Fibroblast of skin of scalp (primary cell): ENCODE measurements around the gene MAP2K7.

Experiments
- DNase-seq: peaks from one replicate; pipeline ENCODE4 v3.0.0-alpha.2; 2013

The MAP2K7 gene

GRCh38 chr19:7867092-7867844 lies 36.4 kb upstream of the MAP2K7 start:
- DNase-seq: no peak

- no peak for DNase-seq
These were observed 35.4 kb upstream of the MAP2K7 start for GRCh38 chr19:7868326-7868670.

DNA sequence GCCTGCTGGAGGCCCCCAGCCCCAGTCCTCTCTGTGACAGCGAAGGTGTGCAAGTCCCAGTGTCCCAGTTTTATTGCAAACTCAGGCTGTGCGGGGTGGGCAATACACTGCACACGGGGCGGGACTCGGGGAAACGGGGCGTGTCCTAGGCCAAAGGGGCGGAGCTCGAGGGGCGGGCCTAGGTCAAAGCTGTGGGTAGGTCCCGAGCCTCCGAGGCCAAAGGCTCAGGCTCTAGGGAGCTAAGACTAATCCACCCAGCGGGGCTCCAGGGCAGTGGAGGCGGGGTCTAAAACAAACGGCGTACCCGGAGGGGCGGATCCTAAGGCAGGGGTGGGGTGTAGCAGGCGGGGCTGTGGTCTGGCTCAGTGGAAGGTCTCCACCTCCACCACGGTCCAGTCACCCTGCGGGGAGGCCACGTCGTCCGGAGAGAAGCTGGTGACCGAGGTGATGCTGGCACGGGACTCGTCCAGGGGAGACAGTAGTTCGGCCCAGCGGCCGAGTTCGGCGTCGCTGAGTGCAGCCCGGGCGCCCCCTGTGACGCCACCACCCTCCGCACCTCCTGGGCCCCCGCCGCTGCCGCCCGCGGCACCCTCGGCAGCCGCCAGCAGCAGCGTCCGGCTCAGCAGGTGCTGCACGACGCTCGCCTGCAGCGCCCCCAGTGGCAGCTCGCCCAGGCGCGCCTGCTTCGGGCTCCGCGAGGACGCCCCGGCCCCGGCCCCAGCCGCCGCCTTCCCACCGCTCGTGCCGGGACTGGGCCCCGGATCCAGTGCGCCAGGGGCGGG lies 34.8 kb upstream of the MAP2K7 start:
- peak; percentile 55 for DNase-seq

DNA sequence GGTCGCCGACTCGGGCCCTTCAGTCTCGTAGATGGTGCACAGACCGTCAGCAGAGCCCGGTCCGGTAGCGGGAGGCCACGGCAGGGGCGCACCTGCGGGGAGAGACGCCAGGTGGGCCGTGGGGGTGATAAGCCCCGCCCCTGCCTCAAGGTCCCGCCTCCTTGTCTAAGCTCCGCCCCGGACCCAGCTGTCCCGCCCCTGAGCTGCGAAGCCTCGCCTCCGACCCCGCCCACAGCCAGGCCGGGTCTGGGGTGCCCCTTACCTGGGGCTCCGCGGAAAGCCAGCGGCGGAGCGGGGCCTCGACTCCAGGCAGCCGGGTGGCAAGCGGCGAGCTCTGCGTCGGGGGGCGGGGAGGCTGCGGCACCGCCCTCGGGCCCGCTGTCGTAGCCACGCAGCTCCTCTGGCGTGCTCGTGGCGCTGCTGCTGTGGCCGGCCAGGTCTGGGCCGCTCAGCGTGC lies 34.2 kb upstream of the MAP2K7 start:
- DNase-seq: peak; percentile 31

DNA sequence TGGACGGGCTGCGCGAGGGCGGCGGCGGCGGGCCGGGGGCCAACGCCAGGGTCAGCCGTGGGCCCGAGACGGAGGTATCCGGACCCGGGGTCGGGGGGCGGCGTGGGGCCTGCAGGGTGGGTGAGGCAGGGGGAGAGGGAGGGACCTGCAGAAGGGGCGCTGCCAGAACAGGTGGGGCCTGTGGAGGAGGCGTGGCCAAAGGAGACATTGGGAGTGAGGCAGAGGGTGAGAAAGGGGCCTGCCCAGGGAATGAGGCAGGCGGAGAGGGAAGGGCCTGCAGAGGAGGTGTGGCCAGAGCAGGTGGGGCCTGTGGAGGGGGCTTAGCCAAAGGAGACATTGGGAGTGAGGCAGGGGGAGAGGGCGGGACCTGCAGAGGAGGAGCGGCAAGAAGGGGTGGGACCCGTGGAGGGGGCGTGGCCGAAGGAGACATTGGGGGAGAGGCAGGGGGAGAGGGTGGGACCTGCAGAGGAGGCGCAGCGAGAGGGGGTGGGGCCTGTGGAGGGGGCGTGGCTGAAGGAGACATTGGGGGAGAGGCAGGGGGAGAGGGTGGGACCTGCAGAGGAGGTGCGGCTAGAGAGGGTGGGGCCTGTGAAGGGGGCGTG lies 33.7 kb upstream of the MAP2K7 start:
- DNase-seq: peak; percentile 32

GRCh38 chr19:7870571-7871436 lies 32.9 kb upstream of the MAP2K7 start:
- DNase-seq: peak; percentile 34

DNA sequence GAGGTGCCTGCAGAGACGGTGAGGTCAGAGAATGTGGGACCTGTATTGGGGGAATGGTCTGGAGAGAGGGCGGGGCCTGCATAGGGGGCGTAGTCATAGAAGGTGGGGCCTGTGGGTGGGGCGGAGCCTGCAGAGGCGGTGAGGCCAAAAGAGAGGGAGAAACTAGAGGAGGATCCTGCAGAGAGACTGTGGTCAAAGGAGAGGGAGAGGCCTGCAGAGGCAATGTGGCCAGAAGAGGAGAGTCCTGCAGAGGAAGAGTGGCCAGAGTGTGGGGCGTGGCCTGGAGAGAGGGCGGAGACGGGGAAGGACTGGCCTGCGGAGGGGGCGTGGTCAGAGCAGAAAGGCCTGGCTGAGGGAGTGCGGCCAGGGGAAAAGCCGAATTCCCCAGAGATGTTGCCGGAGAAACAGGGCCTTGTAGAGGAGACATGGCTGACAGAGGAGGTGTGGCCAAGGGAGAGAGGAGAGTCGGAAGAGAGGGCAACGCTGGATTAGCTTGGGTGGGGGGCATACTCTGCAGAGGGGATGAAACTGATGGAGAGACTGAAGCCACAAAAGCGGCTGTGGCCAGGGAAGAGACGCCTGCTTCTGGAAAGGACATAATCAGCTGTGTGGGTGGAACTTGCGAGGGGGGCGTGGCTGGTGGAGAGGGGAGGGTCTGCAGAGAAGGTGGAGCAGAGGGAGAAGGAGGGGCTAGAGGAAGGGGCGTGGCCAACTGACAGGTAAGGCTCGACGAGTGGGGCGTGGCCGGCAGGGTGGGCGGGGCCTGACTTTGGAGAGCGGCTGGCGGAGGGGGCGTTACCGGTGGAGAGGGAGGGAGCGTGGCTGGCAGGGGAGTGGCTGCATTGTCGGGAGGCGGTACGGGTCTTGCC lies 32.0 kb upstream of the MAP2K7 start:
- DNase-seq: peak; percentile 89

- DNase-seq: no peak
These were observed 31.1 kb upstream of the MAP2K7 start for GRCh38 chr19:7872306-7873204.

DNA sequence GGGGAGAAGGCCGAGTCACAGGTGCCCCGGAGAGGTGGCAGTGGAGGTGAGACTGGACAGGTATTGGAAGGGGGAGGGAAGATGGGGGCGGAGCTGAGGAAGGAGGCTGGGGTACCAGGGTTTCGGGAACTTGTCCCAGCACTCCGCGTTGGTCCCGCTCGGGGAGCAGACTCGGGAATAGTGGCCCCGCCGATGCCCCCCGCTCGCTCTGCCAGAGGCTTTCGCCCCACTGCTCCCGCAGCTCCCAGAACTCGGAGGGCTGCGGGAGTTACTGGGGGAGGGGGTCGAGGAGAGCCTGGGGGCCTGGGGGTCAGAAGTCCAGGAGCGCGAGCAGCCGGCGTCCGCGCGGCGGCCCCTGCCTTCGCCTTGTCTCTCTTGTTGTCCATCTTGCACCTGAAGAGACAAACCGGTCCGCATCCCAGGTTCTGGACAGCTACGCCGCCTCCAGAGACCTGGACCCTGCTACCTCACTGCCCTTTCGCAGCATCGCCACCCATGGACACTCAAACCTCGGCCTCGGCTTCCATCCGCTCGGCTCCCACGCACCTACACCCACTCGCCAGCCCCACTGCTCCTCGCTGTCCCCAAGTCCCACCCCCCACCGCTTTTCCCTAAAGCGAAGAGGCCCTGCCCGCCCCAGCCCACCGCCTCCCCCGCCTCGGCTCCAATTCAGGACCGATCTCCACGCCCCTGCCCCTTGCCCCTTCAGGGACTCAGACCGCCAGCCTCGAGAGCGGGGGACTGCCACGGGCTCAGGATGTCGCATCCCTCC lies 30.2 kb upstream of the MAP2K7 start:
- DNase-seq: no peak

- no peak for DNase-seq
These were observed 29.4 kb upstream of the MAP2K7 start, which contains the start of gene PRR36 for GRCh38 chr19:7874076-7874896. Gene PRR36, minus strand, starts transcription at chr19:7874390. Its CDS starts 701 bp downstream, at chr19:7873689.

DNA sequence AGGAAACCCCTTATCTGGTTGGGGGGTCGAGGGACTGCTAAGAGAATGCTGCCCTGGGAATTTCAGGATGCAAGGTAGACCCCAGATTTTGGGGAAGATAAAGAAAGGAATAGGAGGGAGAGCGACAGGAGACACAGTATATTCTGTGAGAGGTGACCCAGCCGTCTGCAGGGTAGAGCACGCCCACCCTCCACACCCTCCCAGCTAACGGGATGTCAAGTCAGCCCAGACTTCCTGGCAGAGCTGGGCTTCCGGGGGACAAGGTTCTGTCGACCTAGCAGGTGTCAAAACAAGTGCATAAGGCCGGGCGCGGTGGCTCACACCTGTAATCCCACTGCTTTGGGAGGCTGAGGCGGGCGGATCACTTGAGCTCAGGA lies 28.8 kb upstream of the MAP2K7 start:
- no peak for DNase-seq

DNA sequence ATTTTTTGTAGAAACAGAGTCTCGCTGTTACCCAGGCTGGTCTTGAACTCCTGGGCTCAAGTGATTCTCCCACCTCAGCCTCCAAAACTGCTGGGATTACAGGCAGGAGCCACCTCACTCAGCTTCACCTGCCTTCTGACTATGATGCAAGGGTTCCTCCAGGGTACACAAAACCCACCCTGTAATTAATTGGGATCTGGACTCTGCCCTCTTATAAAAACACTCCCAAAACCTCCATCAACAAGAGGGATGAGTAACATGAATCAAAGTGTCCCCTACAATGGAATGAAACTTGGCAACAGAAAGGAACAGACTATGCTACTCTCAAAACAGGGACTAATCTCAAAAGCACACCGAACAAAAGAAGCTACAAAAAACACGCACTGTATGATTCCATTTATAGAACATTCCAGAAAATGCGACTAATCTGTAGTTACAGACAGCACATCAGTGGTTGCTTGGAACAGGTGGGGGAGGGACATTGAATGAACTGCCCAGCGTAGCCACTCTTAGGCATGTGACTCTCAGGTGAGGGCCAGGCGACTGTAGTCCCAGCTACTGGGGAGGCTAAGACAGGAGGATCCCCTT lies 26.3 kb upstream of the MAP2K7 start:
- peak; percentile 17 for DNase-seq

DNA sequence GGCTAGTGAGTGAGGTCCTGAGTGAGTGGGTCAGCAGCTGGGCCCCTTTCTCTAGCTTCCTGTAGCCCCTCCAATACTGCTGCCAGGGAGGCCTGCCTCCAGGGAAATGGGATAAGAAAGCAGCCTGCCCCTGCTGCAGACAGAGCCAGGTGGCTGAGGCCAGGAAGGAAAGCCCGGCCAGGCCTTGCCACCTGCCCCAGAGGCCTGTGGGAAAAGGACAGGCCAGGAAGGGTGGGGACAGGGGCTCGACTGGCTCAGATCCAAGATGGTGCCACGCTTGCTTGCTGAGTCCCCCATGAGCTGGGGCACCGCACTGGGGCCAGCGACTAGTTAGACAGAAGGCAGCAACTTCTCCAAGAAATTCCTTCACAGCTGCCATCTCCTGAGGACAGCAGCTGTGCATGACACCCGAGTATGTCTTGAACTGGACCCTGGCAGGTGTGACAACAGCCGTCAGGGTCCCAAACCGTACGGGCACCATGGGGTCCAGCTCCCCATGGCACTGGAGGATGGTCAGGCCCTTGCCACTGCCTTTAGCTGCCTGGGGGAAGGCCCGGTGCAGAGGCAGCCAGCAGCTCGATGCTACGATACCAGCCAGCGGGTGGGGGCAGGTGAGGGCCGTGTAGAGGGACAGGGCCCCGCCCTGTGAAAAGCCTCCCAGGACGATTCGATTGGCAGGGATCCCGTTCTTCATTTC lies 24.4 kb upstream of the MAP2K7 start:
- no peak for DNase-seq

DNA sequence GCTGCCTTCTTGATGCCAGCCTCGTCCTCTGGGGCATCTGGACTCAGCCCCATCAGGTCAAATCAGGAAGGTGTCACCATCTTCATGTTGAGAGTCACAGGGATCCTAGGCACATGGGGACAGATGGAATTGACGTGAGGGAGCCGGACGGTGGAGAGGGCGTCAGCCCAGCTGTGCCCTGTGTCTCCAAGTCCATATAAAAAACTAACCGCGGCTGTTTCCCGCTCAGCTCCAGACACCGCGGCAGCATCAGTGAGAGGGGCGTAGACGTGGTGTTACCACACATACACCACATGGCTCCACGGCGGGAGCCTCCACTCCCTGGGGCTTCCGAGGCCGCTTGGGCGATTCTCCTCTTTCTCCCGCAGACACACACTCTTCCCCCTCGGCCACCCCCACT lies 23.8 kb upstream of the MAP2K7 start:
- no peak for DNase-seq

DNA sequence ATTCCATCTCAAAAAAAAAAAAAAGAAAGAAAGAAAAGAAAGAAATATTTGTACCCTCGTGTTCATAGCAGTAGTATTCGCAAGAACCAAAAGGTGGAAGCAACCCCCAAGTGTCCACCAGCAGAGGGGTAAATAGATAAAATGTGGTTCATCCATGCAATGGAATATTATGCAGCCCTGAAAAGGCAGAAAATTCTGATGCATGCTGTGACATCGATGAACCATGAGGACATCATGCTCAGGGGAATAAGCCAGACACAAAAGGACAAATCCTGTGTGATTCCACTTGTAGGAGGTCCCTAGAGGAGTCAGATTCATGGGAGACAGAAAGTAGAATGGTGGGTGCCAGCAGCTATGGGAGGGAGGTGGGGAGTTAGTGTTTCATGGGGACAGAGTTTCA lies 21.8 kb upstream of the MAP2K7 start:
- DNase-seq: no peak

GRCh38 chr19:7883105-7883504 lies 20.6 kb upstream of the MAP2K7 start:
- DNase-seq: no peak

DNA sequence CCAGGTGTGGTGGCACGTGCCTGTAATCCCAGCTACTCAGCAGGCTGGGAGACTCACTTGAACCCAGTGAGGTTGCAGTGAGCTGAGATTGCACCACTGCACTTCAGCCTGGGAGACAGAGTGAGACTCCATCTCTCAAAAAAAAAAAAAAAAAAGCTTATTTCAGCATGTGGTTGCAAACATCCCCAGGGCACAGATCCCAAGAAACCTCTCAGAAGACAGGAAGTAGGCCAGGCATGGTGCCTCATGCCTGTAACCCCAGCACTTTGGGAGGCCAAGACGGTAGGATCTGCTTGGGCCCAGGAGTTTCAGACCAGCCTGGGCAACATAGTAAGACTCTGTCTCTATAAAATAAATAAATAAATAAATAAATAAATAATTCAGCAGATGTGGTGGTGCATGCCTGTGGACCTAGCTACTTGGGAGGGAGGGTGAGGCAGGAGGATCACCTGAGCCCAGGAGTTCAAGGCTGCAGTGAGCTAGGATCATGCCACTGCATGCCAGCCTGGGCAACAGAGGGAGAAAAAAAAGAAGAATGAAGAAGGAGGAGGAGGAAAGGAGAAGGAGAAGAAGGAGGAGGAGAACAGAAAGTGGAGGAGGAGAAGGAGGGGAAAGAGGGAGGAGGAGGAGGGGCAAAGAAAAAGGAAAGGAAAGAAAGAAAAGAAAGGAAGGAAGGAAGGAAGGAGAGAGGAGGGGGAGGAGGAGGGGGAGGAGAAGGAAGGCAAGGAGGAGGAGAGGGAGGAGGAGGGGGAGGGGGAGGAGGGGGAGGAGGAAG lies 19.7 kb upstream of the MAP2K7 start:
- peak; percentile 45 for DNase-seq
